GM19025 (cell line): Measurements from ENCODE around the gene STAT5A.
A peak's percentile ranks its signal among the peaks of the same experiment; 100 is the strongest.
"Not testable (repeated sequence)": the region's sequence is repeated elsewhere in the genome, so short reads cannot be mapped to it uniquely, and the experiment has no call there.

ENCODE experiments used
- ATAC-seq: cut with Tn5 transposase; IDR thresholded peaks from one replicate; pipeline ENCODE4 v1.9.1; 2021; ENCODE audit warnings: mild to moderate bottlenecking, low read depth, moderate library complexity; ENCODE audit not compliant: unreplicated experiment

STAT5A gene

DNA sequence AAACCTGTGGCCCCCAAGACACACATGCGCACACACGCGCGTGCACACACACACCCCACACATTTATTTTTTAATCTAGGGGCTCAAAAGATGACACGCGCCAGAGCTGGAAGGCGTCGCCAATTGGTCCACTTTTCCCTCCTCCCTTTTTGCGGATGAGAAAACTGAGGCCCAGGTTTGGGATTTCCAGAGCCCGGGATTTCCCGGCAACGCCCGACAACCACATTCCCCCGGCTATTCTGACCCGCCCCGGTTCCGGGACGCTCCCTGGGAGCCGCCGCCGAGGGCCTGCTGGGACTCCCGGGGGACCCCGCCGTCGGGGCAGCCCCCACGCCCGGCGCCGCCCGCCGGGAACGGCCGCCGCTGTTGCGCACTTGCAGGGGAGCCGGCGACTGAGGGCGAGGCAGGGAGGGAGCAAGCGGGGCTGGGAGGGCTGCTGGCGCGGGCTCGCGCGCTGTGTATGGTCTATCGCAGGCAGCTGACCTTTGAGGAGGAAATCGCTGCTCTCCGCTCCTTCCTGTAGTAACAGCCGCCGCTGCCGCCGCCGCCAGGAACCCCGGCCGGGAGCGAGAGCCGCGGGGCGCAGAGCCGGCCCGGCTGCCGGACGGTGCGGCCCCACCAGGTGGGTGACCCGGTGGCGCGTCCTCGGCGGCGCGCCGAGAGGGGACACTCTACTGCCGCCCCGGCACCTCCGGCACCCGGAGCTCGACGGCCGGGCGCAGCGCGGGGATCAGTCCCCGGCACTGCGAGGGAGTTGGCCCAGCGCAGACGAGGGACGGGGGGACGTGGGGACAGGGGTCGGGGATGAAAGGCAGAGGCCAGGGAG is at the start of gene STAT5A:
Gene STAT5A, plus strand, starts transcription at position 522 of the 826 bp plus-strand sequence. CDS start 914 bp downstream, outside the sequence.
- ATAC-seq = peak; percentile 48

DNA sequence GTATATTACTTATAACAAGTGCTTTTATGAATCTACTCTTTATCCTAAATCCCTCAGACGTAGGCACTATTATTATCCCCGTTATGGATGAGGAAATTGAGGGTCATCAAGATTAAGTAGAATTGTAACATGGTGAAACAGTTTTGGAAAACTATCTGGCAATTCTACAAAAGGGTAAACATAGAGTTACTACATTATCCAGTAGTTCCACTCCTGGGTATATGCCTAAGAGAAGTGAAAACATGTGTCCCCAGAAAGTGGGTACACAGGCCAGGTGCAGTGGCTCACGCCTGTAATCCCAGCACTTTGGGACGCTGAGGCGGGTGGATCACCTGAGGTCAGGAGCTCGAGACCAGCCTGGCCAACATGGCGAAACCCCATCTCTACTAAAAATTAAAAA is 48.7 kb upstream of the STAT5A start:
- ATAC-seq = not testable (repeated sequence)

DNA sequence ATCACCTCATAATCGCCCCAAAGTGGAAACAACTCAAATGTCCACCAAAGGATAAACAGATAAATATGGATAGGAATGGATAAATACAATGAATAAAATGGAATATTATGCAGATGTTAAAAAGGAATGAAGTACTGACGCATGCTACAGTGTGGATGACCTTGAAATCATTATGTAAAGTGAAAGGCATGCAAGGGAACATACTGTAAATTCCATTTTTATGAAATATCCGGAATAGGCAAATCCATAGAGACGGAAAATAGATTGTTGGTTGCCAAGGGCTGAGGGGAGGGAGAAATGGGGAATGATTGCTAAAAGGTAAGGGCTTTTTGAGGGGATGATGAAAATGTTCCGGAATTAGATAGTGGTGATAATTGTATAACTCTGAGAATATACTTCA is 48.1 kb upstream of the STAT5A start:
- ATAC-seq = no peak

DNA sequence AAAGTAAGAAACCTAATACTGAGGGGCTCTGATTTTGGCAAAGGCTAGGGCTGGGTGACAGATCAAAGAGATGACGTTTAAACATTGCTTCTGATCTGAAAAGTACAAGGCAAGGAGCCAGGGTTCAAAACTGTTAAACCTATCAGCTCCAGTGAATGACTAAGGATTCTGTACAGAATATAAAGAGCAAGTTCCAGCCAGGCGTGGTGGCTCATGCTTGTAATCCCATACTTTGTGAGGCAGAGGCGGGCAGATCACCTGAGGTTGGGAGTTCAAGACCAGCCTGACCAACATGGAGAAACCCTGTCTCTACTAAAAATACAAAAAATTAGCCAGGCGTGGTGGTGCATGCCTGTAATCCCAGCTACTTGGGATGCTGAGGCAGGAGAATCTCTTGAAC is 47.4 kb upstream of the STAT5A start:
- not testable (repeated sequence) for ATAC-seq

DNA sequence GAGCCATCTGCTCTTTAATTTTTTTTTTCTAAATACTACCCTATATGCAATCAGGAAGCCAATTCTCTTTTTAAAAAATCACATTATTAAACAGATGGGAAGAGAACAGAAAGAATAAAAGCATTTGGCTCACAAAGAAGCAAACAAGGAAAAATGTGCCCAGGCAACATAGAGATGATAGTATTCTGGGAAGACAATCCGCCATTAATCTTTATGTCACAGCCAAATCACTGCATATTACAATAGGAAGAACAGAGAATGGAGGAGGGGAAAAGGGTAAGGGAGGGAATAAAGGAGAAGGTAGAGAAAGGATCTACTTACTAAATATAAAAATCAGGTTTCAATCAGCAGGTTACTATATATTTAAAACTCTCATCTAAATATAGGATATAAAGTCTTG is 46.4 kb upstream of the STAT5A start:
- no peak for ATAC-seq

DNA sequence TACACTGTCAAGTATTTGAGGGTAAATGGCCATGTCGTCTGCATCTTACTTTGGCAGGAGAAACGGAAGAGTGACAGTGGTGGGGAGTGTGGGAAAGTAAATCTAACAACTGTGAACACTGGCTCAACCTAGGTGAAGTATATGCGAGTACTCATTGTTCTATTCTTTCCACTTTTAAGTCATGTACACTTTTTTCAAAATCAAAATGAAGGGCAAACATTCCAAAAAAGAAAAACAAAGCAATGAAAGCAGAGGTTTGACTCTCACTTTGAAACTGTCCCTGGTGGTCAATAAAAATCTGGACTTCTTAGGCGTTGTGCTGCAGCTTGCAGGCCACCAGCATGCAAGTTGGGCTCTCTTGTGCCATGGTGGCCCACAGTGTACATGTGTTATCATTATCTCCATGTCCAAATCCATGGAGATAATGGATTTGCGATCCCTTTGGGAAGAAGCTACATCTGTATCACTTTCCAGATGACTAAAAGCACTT is 44.8 kb upstream of the STAT5A start:
- no peak for ATAC-seq

DNA sequence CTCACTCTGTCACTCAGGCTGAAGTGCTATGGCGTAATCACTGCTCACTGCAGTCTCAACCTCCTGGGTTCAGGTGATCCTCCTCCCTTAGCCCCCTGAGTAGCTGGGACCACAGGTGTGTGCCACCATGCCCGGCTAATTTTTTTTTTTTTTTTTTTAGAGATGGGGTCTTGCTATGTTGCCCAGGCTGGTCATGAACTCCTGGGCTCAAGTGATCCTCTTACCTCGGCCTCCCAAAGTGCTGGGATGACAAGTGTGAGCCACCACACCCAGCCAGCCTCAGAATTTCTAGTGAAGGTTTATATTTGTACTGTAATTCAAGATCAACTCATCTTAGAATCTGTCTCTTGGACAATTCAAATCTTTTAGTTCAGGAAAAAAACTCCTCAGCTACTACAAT is 44.2 kb upstream of the STAT5A start:
- not testable (repeated sequence) for ATAC-seq

DNA sequence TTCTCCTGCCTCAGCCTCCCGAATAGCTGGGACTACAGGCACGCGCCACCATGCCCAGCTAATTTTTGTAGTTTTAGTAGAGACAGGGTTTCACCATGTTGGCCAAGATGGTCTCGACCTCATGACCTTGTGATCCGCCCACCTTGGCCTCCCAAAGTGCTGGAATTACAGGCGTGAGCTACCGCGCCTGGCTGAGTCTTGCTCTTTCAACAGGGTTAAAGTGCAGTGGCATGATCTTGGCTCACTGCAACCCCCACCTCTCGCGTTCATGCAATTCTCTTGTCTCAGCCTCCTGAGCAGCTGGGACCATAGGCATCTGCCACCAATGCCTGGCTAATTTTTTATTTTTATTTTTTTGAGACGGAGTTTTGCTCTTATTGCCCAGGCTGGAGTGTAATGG is 43.1 kb upstream of the STAT5A start:
- ATAC-seq = not testable (repeated sequence)

DNA sequence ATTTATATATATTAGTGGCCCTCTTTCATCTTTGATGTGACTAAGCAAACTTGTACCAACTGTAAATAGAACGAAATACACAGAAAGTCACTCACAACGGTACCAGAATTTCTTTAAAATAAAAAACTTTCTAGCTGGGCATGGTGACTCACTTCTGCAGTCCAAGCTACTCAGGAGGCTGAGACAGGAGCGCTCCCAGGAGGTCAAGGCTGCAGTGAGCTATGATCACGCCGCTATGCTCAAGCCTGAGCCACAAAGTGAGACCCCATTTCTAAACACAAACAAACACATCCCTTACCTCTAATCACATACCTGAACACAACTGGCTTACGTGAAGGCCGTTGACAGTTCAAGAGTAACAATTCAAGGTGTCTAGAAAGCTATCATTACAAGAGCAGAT is 41.8 kb upstream of the STAT5A start:
- no peak for ATAC-seq

DNA sequence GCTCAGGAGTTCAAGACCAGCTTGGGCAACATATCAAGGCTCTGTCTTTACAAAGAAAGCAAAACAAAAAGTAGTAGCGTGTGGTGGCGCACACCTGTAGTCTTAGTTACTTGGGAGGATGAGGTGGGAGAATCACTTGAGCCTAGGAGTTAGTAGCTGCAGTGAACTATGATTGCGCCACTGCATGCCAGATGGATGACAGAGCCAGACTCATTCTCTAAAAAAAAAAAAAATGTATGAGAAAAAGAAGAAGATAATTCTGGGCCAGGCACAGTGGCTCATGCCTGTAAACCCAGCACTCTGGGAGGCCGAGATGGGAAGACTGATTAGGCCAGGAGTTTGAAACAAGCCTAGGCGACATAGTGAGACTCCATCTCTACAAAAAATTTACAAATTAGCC is 40.6 kb upstream of the STAT5A start:
- ATAC-seq = no peak

DNA sequence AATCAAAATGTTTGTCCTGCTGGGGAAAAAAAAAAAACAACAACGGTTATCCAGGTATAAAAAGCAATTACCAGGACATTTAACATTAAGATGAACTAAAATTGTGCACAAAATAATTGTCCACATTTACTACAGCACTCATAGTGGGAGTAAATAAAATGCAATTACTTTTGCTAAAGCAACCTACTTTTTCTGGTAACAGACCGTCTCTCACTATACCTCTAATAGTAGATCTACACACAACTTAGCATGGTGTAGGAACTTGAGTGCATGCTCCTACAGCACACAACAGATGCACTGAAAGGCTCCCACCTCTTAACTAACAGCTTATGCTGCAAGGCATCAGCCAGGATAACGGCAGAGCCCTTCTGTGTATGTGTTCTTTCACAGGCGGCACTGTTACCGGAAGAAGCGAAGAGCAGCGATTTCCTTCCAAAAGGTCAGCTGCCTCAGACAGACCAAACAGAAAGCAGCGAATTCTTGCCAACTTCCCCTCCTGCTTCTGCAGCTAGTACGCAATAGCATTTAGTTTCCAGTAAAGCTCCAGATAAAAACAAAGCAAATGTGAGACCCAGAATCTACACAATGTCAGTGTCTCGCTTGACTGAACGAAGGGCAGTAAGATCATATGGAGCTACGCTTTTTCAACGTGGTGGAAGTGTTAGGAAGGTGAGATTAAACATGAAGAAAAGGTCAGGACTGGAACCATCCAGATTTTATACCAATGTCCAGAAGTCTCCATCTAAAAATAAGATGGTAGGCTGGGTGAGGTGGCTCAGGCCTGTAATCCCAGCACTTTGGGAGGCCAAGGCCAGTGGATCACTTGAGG is 39.7 kb upstream of the STAT5A start:
- ATAC-seq = peak; percentile 82

DNA sequence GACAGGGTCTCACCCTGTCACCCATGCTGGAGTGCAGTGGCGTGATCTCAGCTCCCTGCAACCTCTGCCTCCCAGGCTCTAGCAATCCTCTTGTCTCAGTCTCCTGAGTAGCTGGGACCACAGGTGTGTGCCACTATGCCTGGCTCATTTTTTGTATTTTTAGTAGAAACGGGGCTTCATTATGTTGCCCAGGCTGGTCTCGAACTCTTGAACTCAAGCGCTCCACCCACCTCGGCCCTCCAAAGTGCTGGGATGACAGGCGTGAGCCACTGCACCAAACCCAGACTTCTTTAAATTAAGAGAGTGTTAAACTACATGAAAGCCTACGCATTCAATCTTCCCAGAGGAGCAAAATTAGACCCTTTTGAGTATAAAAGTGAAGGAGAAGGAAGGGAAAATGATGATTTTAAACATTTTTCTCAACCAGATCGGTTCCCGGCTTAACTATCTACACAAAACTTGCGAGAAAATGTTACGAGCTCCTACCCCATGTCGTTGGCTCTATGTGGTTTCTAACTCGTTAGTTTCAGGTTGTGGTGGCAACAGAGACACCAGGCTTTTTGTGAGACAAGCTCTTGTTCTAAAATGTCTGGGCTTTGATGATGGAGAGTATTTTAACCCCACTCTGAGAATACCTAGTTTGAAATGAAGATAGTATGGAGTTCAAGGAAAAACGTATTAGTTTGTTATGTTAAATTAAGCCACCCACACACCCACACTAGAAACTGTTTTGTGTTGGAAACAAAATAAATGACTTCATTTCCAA is 38.4 kb upstream of the STAT5A start:
- no peak for ATAC-seq

DNA sequence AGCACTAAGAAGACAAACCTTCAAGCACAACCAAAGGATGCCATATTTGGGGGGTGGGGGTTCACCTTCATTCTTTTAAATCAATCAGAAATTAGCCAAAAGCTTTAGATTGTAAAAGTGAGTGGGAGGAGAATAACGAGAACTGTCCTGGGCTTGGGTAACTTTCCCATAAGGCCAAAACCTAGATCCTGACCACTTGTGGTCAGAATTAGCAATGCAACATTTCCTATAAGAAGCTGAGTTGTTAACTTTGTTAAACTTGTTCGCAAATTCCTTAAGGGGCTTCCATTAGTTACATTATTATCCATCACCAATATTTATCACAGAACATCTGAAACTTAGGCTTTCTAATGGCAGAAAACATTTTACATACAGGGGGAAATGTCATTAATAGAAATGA is 37.2 kb upstream of the STAT5A start:
- no peak for ATAC-seq

DNA sequence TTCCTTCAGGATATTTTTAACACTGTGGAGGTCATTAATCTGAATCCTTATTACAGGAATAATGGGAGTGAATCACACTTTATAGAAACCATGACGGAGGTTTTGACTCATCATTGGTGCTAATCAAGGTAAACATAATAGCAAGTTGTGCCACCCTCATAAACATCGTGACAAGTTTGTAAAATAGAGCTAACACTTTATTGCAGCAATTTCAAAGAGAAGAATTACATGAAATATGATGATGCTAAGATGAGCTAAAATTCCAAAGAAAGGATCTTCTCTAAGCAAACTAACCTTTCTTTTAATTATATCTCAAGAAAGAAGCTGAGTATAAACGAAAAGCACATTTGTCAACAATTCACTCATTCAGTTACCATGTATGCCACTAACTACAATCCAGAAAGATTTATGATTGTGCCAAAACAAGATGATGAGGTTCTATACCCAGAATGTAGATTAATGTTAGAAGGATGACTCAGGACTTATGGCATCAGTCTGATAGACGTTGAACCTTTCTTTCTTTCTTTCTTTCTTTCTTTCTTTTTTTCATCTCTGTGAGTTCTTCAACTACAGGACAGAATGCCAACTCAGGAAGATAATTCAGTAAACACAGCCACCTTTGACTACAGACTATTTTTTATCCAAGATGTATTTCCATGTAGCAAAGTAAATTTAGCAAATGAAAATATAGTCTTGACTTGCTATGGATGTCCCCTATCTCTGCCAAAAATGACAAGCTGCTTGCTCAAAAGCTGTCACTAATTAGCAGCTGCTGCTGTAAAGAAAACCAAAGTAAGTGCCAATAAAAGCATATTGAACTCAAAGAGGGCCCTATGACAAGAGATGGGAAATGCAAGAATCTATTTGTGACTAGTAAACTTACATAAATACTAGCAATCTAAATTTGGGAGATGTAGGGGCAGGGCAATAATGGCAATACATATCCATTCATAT is 35.4 kb upstream of the STAT5A start:
- no peak for ATAC-seq

DNA sequence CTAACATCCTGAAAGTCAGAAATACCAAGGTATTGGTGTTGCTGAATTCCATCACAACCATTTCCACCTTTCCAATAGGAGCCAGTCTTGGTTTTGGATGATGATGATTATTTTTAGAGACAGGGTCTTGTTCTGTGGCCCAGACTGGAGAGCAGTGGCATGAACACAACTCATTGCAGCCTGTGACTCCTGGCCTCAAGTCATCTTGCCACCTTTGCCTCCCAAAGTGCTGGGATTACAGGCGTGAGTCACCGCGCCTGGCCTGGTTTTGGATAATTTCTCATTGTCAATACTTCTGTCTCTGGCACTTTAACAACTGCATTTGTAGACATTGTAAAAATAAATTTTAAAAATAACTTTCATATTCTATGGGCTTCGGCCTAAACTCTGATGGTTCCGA is 34.7 kb upstream of the STAT5A start:
- no peak for ATAC-seq

DNA sequence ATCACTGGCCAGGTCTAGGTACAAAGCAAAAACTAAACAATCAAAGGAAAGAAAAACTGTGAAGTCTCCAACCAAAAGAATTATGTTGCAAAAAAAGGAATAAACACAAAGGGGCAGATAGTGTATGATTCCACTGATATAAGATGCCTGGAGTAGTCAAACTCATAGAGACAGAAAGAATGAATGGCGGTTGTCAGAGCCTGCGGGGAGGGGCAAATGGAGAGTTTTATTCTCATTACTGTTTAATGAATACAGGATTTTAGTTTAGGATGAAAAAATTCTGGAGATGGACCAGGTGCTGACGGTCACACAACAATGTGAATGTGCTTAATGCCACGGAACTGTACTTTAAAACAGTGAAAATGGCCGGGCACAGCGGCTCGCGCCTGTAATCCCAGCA is 32.9 kb upstream of the STAT5A start:
- ATAC-seq = no peak

DNA sequence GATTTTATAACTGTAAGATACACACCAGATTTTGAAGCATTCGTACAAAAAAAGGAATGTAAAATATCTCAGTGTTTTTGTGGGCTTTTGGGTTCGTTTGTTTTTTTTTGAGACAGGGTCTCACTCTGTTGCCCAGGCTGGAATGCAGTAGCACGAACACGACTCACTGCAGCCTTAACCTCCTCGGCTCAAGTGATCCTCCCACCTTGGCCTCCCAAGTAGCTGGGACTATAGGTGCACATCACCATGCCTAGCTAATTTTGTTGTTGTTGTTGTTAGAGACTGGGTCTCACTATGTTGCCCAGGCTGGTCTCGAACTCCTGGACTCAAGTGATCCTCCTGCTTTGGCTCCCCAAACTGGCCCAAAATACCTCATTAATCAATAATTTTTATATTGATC is 28.0 kb upstream of the STAT5A start:
- ATAC-seq = no peak

DNA sequence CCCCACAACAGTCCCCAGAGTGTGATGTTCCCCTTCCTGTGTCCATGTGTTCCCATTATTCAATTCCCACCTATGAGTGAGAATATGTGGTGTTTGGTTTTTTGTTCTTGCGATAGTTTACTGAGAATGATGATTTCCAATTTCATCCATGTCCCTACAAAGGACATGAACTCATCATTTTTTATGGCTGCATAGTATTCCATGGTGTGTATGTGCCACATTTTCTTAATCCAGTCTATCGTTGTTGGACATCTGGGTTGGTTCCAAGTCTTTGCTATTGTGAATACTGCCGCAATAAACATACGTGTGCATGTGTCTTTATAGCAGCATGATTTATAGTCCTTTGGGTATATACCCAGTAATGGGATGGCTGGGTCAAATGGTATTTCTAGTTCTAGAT is 23.9 kb upstream of the STAT5A start:
- not testable (repeated sequence) for ATAC-seq

DNA sequence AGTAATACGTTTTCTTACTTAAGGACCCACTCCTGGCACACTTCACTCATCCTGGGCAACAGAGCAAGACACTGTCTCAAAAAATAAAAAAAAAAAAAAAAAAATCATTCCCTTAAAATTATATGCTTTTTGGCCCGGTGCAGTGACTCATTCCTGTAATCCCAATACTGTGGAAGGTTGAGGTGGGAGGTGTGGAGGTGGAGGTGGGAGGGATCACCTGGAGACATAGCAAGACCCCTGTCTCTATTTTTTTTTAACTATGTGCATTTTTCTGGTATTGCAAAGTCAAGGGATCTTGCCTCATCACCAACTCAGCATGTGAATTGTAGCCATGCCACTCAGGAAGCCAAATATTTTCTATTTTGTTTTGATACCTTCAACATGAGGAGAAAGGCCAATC is 21.8 kb upstream of the STAT5A start:
- no peak for ATAC-seq
